Endodermal cell (in vitro differentiated cells): ENCODE data around the gene CLCA2. TPM values are rescaled to one million over a fixed set of nuclear protein-coding genes. Genes with fewer than 3 reads are reported as not detected.

Experiments used
- DNase-seq: peaks from one replicate; pipeline ENCODE4 v3.0.0-alpha.2; 2017
- H3K27ac ChIP-seq: 2 replicates; pipeline ENCODE4 v1.5.1; 2013; ENCODE audit warnings: mild to moderate bottlenecking, low read depth, low read length, moderate library complexity
- H3K27me3 ChIP-seq: 2 replicates; pipeline ENCODE4 v1.6.1; 2013; ENCODE audit warnings: mild to moderate bottlenecking, low read length, moderate library complexity; ENCODE audit not compliant: insufficient read depth, control insufficient read depth, poor library complexity, severe bottlenecking
- H3K36me3 ChIP-seq: 2 replicates; pipeline ENCODE4 v1.7.0; 2013; ENCODE audit warnings: mild to moderate bottlenecking, low read length, moderate library complexity; ENCODE audit not compliant: control insufficient read depth, insufficient read depth
- H3K4me1 ChIP-seq: one replicate; pipeline ENCODE4 v1.7.0; 2013; ENCODE audit warnings: low read length; ENCODE audit not compliant: control insufficient read depth, insufficient read depth
- H3K4me3 ChIP-seq: 2 replicates; pipeline ENCODE4 v1.5.1; 2013; ENCODE audit warnings: mild to moderate bottlenecking, low read length, moderate library complexity
- H3K9ac ChIP-seq: 2 replicates; pipeline ENCODE4 v1.6.1; 2013; ENCODE audit warnings: mild to moderate bottlenecking, low read length, moderate library complexity; ENCODE audit not compliant: poor library complexity, severe bottlenecking; ENCODE audit errors: extremely low read depth
- H3K9me3 ChIP-seq: 2 replicates; pipeline ENCODE4 v1.6.1; 2013; ENCODE audit warnings: mild to moderate bottlenecking, low read length, moderate library complexity; ENCODE audit not compliant: control insufficient read depth
- H3K27ac Mint-ChIP-seq: 2 replicates; pipeline ENCODE4 v1.8.0; 2020; ENCODE audit warnings: mixed read lengths
- H3K27me3 Mint-ChIP-seq: 2 replicates; pipeline ENCODE4 v1.8.0; 2021; ENCODE audit warnings: mild to moderate bottlenecking, mixed read lengths; ENCODE audit not compliant: insufficient read depth
- H3K36me3 Mint-ChIP-seq: 2 replicates; pipeline ENCODE4 v1.8.0; 2020; ENCODE audit warnings: low read depth, mixed read lengths
- H3K4me1 Mint-ChIP-seq: 2 replicates; pipeline ENCODE4 v1.8.0; 2020; ENCODE audit warnings: mixed read lengths
- H3K4me3 Mint-ChIP-seq: 2 replicates; pipeline ENCODE4 v1.8.0; 2020; ENCODE audit warnings: mild to moderate bottlenecking, moderate library complexity, mixed read lengths
- H3K9me3 Mint-ChIP-seq: 2 replicates; pipeline ENCODE4 v1.8.0; 2020; ENCODE audit warnings: mild to moderate bottlenecking, mixed read lengths
- WGBS, 2 experiments: methylation state at CpG; one replicate each; pipeline versions ENCODE4 v1.1.5 to v1.1.7; 2013; ENCODE audit warnings: missing lambda C conversion rate in 2 of 2, mixed read lengths in 1 of 2; ENCODE audit not compliant: insufficient coverage in 1 of 2, insufficient read length in 1 of 2; 5-methylcytosine and 5-hydroxymethylcytosine counted together
- total RNA-seq, 2 donors: library from RNA; stranded (reverse); fragmentation: NEBNext Ultra II Directional in 1 of 2; extraction: Animal tissue kit (Norgen Biotek cat#: 25700) in 1 of 2; gene quantifications; 2 replicates in 1 of 2; 3 replicates in 1 of 2; pipeline ENCODE4 v1.2.1, GENCODE V29; 2021
- TF ChIP-seq, protein P1 (sequence below): fragments of 200-600 bp; sonication (generic); conservative IDR thresholded peaks from 2 replicates; pipeline ENCODE4 v1.5.0; 2021; ENCODE audit warnings: antibody characterized with exemption, mild to moderate bottlenecking

CLCA2 gene
- total RNA-seq, 2 donors from 2014 or later = not detected

DNA sequence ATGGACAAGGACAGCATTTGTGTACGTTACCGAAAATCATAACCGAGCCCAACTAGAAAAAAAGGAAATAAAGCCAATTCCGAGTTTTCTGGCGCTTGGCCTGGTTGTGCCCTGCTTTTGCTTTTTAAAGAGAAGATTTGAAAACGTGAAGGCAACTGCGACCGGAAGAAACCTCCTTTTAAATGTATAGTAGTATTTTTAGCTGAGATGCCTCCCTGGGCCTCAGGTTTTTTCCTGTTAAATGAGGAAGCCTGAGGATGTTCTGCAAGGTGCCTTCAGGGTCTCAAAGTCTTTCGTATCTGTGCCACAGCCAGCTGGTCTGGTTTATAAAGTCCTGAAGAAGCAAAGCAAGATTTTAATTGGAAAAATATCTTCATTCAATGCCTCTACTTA, 27.5 kb upstream of the CLCA2 start:
- Mint-ChIP-seq H3K4me3 (peak overlapping the region; percentile 87), H3K36me3 (peaks cover 26% of the 10 kb centered on the region), H3K9me3 (peaks cover under 1% of the 10 kb centered on the region), H3K4me1 (peaks cover 21% of the 10 kb centered on the region), H3K27ac (peak overlapping the region; percentile 99), H3K27me3 (peaks cover 24% of the 10 kb centered on the region)
- Histone ChIP-seq H3K27ac (no peak overlapping the region), H3K9me3 (no peaks in the 10 kb centered on the region), H3K36me3 (no peaks in the 10 kb centered on the region), H3K4me1 (no peaks in the 10 kb centered on the region), H3K9ac (no peak overlapping the region), H3K4me3 (peak overlapping the region; percentile 88), H3K27me3 (peaks cover 17% of the 10 kb centered on the region)
- 6 to 12% methylated on average over 7 to 9 of the region's 9 CpGs for WGBS, 2 experiments
- no peak for DNase-seq
- TF ChIP-seq, protein P1, sequence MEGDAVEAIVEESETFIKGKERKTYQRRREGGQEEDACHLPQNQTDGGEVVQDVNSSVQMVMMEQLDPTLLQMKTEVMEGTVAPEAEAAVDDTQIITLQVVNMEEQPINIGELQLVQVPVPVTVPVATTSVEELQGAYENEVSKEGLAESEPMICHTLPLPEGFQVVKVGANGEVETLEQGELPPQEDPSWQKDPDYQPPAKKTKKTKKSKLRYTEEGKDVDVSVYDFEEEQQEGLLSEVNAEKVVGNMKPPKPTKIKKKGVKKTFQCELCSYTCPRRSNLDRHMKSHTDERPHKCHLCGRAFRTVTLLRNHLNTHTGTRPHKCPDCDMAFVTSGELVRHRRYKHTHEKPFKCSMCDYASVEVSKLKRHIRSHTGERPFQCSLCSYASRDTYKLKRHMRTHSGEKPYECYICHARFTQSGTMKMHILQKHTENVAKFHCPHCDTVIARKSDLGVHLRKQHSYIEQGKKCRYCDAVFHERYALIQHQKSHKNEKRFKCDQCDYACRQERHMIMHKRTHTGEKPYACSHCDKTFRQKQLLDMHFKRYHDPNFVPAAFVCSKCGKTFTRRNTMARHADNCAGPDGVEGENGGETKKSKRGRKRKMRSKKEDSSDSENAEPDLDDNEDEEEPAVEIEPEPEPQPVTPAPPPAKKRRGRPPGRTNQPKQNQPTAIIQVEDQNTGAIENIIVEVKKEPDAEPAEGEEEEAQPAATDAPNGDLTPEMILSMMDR = no peak

DNA sequence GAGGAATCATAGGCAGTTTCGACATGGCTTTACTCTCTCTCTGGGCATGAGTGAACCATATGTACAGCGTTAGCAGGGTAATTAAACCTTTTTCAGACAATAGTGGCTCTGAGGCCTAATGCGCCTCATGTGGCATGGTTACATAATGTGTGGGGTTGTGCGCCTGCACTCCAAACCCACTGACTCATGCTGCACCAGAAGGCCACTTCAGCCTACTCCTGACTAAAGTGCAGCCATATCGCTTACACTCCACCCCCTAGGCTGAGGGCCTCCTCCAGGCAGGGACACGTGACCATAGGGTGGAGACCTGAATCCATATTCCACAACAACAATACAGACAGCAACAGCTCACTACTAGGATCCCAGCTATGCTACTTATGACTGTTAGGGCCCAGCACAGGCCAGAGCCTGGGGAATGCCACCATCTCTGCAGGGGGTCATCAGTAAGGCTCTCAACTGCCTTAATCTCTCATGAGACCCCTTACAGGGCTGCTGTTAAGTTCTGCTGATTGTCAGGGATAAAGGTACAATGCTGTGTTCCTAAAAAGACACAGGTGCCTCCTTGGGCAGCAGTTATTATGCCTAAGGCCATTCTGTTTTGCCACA, 14.5 kb upstream of the CLCA2 start:
- Mint-ChIP-seq H3K4me3 (no peak overlapping the region), H3K27me3 (peaks cover 4% of the 10 kb centered on the region), H3K4me1 (peaks cover 18% of the 10 kb centered on the region), H3K9me3 (no peaks in the 10 kb centered on the region), H3K27ac (peak overlapping the region; percentile 78), H3K36me3 (no peaks in the 10 kb centered on the region)
- H3K9ac ChIP-seq = no peak overlapping the region
- H3K9me3 ChIP-seq = no peaks in the 10 kb centered on the region
- no peak overlapping the region for H3K4me3 ChIP-seq
- peaks cover 21% of the 10 kb centered on the region for H3K27me3 ChIP-seq
- TF ChIP-seq, protein P1 = no peak
- 87 to 100% methylated on average over 1 to 6 of the region's 6 CpGs for WGBS, 2 experiments
- H3K27ac ChIP-seq = no peak overlapping the region
- H3K36me3 ChIP-seq = no peaks in the 10 kb centered on the region
- DNase-seq = peak; percentile 78
- H3K4me1 ChIP-seq = peaks cover 6% of the 10 kb centered on the region

DNA sequence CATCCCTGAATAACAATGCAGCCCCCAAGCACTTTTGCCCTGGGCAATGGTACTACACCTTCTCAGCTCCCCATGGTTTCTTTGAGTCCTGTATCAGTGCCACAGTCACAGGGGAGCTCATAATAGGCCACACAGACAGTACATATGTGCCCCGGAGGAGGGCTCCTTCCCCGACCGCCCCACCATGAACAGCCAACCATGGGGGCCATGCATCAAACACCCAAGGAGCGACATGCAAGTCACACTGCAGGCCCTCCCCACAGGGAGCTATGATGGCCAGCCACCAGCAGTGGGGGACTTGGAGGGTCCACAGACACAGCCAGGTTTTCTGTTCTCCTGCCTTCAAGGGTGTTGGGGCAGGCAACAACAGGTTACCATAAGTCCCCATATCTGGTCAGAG, 13.1 kb upstream of the CLCA2 start:
- H3K4me1 Mint-ChIP-seq = peaks cover 18% of the 10 kb centered on the region
- H3K4me3 Mint-ChIP-seq = no peak overlapping the region
- no peak for DNase-seq

More for the DNA sequence above, 13.1 kb upstream of the CLCA2 start:
- Histone ChIP-seq H3K4me3 (no peak overlapping the region), H3K27me3 (peaks cover 7% of the 10 kb centered on the region), H3K36me3 (no peaks in the 10 kb centered on the region), H3K27ac (no peak overlapping the region), H3K4me1 (peaks cover 6% of the 10 kb centered on the region), H3K9ac (no peak overlapping the region), H3K9me3 (no peaks in the 10 kb centered on the region)
- H3K27ac Mint-ChIP-seq = no peak overlapping the region
- H3K27me3 Mint-ChIP-seq = peaks cover 1% of the 10 kb centered on the region
- TF ChIP-seq, protein P1 = no peak
- WGBS, 2 experiments = 92 to 93% methylated on average over 4 of the region's 4 CpGs
- H3K9me3 Mint-ChIP-seq = no peaks in the 10 kb centered on the region
- no peaks in the 10 kb centered on the region for H3K36me3 Mint-ChIP-seq
